ENCODE results near the gene MAP3K14. TPM values are rescaled to one million over a fixed set of nuclear protein-coding genes. Genes with fewer than 3 reads are reported as not detected.

MAP3K14 gene
- total RNA-seq, 1 donor from 2014 or later: 19.1 TPM

GRCh38 chr17:45223539-45224528 is 93.0 kb downstream of the MAP3K14 start:
- no peak for DNase-seq (ENCODE audit: low spot score)

GRCh38 chr17:45222996-45223538 is 93.8 kb downstream of the MAP3K14 start:
- no peak for DNase-seq (ENCODE audit: low spot score)

- no peak for DNase-seq (ENCODE audit: low spot score)
These were observed 94.4 kb downstream of the MAP3K14 start for GRCh38 chr17:45222289-45222995.

- DNase-seq (ENCODE audit: low spot score): no peak
These were observed 94.9 kb downstream of the MAP3K14 start for GRCh38 chr17:45222014-45222288.

- peak; percentile 28 for DNase-seq (ENCODE audit: low spot score)
These were observed 95.5 kb downstream of the MAP3K14 start, which contains the start of gene FMNL1 for GRCh38 chr17:45221081-45222013. FMNL1 (plus strand) TSS chr17:45221885; CDS start chr17:45222125, 240 bp downstream.

GRCh38 chr17:45220079-45220478 is 96.7 kb downstream of the MAP3K14 start:
- no peak for DNase-seq (ENCODE audit: low spot score)

GRCh38 chr17:45218895-45219661 is 97.7 kb downstream of the MAP3K14 start:
- DNase-seq (ENCODE audit: low spot score): peak; percentile 88

Other genes with a start within 250 kb of the MAP3K14 start
- gene PLCD3, start 184.5 kb downstream of the MAP3K14 start, total RNA-seq: 63.6 TPM
- 29.8 TPM for gene ACBD4, start 181.3 kb downstream of the MAP3K14 start, total RNA-seq
- 62.5 TPM for gene HEXIM1, start 168.5 kb downstream of the MAP3K14 start, total RNA-seq
- gene HEXIM2, start 155.1 kb downstream of the MAP3K14 start, total RNA-seq: 14.9 TPM
- 30.7 TPM for gene FMNL1, start 95.1 kb downstream of the MAP3K14 start, total RNA-seq
- not detected for gene SPATA32, start 54.9 kb downstream of the MAP3K14 start, total RNA-seq
- 98.1 TPM for gene ARHGAP27, start 115.8 kb upstream of the MAP3K14 start, total RNA-seq
- gene PLEKHM1, start 173.7 kb upstream of the MAP3K14 start, total RNA-seq: 71.9 TPM

All from mucosa of gallbladder (tissue), 1 donor.